NCI-H2081 treated with DMSO at 0.1 percent for 48 hours (cell line): ENCODE measurements around the gene CASD1.

ENCODE experiments used
- DNase-seq: peaks from one replicate; lab custom pipeline; 2025; lab: John Stamatoyannopoulos, UW

CASD1 gene

DNA sequence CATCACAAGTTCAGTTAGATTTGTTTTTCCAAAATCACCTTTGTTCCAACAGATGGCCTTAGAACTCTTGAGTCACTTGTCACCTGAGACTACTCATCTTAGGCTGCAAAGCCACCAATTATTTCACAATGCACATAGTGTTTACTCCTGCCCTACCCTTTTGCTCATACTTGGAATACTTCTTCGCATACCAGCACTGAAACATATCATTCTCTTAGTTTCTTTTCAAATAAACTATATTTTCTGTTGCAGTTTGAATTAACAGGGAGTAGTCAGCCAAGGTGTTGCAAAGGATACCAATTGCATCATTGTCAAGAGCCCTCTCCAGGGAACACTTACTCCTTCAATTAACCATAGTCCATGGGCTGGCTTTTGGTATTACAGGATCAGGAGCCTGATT, 71.0 kb downstream of the CASD1 start:
- no peak for DNase-seq

DNA sequence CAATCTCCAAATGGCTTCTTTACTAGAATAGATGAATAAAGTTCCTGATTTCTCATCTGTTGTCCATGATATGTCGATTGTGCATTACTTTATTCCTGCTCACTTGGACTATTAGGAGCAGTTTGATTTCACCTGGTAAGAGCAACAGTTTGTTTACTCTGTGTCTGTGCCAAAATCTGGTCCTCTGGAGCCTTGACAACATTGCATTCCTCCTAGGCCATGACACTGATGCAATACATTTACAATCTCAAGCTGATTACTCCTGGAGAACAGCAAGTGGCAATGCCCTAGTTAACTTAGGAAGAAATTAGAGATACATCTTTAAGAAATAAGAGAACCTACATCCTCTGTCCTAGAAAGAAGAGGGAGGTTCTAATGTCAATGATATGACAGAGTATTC, 74.5 kb downstream of the CASD1 start:
- no peak for DNase-seq

DNA sequence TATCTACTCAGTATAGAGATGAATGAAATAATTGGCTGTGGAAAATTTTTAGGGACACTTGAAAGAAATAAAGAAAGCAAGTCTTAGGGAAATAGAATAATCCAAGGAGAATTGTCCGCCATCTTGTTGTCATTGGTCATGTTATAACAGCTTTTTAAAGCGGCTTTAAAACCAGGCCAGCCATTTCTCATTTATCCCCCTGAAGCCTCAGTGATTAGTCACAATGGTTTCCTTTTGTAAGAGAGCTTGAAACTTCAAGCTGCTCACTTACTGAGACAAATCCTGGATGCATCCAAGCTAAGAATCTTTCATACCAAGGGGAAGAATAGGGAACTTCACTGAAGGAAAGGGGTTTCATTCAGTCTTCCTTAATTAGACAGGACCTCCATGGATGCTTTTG, 78.5 kb downstream of the CASD1 start:
- DNase-seq: no peak

DNA sequence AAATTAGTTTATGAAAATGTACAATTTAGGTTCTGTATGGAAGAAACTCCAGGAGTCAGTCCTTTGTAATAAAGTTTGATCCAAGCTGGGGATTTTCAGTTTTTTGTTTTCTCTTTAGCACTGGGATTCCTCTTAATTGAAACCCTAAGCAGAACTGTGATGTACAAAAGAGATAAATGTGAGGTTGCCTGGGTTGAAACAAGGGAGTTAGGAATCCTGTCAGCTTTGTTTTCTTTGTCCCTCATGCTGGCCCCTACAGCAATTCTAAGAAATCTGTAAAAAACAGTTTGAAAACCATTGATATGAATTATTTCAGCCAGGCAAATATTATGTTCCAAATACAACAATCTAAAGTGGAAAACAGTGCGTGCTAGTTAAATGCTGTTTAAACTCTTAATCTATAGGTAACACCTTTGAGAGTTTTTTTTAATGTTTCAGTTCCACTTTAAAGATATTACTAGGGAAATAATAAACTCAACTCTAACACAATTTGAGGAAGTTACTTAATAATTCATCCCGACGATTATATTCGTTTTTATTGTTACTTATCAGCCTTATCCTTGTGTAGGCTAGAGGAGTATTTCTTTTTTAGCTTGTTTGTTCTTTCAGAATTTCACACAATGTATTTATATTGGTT, 81.0 kb downstream of the CASD1 start:
- DNase-seq: no peak

DNA sequence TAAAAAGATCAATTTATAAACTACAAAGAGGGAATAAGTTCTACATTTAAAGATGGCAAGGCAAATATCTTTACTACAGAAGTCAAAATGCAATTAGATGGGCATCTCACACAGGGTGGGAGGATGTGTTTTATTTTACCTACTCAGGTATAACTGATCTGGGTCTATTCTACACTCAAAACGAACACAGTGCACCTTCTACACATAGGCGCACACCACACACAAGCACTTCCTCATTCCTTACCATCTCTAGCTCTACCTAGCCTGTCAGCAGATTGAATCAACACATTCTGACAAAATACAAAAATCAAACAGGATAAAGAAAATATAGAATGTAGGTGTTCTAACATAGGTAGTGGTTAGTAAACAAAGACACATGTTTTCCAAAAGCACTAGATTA, 81.6 kb downstream of the CASD1 start:
- DNase-seq: no peak

DNA sequence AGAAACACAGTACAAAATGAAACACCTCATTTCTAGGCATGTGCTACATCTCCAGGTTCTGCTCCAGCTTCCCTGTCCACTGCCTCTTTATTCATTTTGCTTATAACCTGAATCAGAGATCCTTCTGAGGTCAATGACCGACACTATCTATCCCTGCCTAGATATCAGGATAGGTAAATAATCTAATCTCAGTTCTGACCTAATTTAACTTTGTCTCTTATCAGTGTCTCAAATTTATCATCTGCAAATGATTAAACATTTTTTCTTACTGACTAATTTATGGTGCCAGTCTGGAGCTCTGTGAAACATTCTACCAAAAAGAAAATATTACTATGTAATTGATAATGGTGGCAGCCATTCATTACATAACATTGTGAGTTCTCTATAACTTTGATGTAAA, 85.3 kb downstream of the CASD1 start:
- DNase-seq: no peak

DNA sequence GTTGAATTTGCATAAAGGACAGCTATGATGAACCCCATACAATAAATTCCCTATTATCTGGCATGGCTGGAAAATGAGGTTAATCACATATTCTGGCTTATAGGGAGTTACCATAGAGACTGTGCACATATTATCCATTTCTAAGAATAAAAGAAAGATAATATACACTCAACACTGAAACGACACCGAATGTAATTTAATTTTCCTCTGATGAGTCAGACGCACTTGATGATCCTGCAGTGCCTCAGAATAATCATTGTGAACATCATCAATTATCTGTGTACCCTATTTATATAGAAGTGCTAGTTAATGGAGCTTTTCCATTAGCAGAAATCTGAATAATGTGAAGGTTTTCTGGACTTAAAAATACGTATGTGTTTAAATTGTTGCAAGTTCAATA, 86.1 kb downstream of the CASD1 start:
- no peak for DNase-seq

DNA sequence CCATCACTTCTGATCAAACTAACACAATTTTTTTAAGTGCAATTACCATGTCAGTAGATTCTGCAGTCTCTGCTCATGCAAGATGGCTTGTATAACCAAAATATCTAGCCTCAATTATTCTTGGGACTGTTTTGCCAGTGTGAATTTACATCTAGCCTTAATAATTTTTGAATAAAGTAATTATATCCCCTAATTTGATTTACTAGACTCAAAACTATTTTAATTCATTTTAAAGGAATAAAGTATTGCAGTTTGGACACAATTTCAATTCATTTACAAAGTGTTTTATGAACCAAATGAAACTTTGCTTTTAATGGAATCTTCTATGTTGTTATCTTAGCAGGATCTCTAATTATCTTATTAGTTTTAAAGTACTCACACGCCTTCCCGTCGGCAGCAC, 90.7 kb downstream of the CASD1 start:
- no peak for DNase-seq

DNA sequence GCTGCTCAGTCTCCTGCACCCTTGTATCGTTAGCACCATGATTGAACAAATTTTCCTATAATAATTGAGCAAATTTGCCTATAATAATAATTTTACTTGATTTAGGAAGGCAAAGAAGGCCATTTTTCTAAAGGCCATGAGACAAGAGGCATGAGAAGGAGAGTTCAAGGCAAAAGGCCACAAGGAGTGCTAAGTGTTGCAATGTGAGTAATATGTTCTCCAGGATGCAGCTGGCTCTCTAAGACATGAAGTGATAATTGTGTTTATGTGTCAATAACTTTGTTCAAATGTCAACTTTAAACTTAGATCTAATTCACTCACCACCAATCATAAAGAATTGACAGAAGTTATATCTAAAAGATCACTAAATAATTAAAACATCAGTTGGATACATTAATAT, 92.6 kb downstream of the CASD1 start:
- no peak for DNase-seq

DNA sequence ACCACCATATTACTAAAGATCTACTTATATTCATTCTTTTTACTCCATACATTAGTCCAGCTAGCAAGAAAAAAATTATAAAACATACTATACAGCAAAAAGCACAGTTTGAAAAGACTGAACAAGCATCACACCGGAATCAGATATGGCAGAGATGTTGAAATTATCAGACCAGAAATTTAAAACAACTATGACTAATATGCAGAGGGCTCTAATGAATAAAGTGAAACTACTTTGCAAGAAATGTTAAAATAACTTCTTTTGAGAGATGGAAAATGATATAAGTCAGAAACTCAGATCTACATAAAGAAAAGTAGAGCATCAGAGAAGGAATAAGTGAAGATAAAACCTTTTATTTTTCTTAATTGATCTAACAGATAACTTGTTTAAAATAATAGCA, 95.4 kb downstream of the CASD1 start:
- DNase-seq: no peak
